Measurements from ENCODE around the gene CLMN.

DNA sequence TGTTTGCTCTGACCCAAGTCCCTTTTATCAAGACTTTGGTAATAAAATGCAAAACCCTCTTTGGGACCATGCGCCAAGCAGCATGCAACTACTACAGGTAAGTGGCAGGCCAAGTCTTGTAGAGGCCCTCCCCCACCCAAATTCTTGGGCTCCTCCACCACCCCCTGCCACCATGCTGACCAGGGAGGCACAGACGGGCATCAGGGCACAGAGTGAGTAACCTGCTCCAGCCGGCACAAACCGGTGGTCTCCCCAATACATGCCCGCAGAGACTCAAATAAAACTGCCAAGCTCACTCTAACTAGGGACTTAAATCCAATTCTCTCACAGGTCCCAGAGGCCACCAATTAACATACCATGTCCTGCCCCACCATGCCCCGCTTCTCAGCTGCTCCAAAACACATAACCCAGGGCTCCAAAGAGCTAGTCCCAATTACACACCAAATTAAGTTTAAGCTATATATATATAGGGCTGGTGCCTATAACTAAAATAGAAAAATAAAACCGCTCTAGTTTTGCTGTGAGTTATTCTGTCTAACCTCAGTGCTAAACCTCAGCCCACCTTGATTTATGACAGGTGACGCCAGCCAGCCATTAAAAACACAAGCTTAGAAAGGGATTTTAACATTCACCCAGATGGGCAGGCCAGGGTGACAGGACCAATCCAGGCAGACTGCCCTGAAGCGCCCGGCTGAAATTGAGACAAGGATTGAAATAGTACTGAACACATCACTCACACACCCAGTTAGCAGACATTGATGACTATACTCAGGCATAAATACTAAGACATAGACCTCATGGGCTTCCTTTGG lies 81.0 kb downstream of the CLMN start:
- TF ChIP-seq POLR2A (IDR thresholded peaks at IDR 0.05; ENCODE audit: low read depth, low read length) (no peak), POLR2AphosphoS5 (IDR thresholded peaks at IDR 0.05; ENCODE audit: low read depth, low read length) (no peak), TAF1 (IDR thresholded peaks at IDR 0.05; ENCODE audit: low read depth, low read length) (no peak), PAX5 (IDR thresholded peaks at IDR 0.05; ENCODE audit: insufficient read depth, low read length, severe bottlenecking) (no peak), SPI1 (IDR thresholded peaks at IDR 0.05; ENCODE audit: low read depth, low read length) (no peak)

All from GM12891 (cell line).